PFSK-1 (cell line): ENCODE data around the gene HSPBAP1.

Experiments used
- POLR2AphosphoS5 ChIP-seq: IDR thresholded peaks from 2 replicates; pipeline ENCODE4 v1.6.1; 2012; ENCODE audit warnings: low read depth, mild to moderate bottlenecking, control low read depth, low read length, moderate library complexity
- SIN3A ChIP-seq: IDR thresholded peaks from 2 replicates; pipeline ENCODE4 v1.6.1; 2012; ENCODE audit warnings: mild to moderate bottlenecking, low read length, moderate library complexity, borderline replicate concordance; ENCODE audit not compliant: insufficient read depth
- TAF1 ChIP-seq: IDR thresholded peaks from 2 replicates; pipeline ENCODE4 v1.6.1; 2012; ENCODE audit warnings: low read length, control low read depth, borderline replicate concordance; ENCODE audit not compliant: insufficient read depth
- TF ChIP-seq, protein P1 (sequence below), 2 experiments: IDR thresholded peaks; 2 replicates each; pipeline versions ENCODE4 v1.6.1 to v1.8.0; 2011 to 2012; ENCODE audit warnings: low read depth in 2 of 2, low read length in 2 of 2, control low read depth in 1 of 2, inconsistent platforms in 1 of 2, mild to moderate bottlenecking in 1 of 2, moderate library complexity in 1 of 2; ENCODE audit not compliant: insufficient read depth in 1 of 2

- no peak for TF ChIP-seq POLR2AphosphoS5
- TF ChIP-seq, protein P1, sequence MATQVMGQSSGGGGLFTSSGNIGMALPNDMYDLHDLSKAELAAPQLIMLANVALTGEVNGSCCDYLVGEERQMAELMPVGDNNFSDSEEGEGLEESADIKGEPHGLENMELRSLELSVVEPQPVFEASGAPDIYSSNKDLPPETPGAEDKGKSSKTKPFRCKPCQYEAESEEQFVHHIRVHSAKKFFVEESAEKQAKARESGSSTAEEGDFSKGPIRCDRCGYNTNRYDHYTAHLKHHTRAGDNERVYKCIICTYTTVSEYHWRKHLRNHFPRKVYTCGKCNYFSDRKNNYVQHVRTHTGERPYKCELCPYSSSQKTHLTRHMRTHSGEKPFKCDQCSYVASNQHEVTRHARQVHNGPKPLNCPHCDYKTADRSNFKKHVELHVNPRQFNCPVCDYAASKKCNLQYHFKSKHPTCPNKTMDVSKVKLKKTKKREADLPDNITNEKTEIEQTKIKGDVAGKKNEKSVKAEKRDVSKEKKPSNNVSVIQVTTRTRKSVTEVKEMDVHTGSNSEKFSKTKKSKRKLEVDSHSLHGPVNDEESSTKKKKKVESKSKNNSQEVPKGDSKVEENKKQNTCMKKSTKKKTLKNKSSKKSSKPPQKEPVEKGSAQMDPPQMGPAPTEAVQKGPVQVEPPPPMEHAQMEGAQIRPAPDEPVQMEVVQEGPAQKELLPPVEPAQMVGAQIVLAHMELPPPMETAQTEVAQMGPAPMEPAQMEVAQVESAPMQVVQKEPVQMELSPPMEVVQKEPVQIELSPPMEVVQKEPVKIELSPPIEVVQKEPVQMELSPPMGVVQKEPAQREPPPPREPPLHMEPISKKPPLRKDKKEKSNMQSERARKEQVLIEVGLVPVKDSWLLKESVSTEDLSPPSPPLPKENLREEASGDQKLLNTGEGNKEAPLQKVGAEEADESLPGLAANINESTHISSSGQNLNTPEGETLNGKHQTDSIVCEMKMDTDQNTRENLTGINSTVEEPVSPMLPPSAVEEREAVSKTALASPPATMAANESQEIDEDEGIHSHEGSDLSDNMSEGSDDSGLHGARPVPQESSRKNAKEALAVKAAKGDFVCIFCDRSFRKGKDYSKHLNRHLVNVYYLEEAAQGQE (IDR thresholded peaks at IDR 0.05; ENCODE audit: insufficient read depth in 1 of 2, low read depth in 2 of 2, low read length in 2 of 2), result no peak
- TF ChIP-seq TAF1, result no peak
- TF ChIP-seq SIN3A, result no peak
Observed at GRCh38 chr3:122795674-122796195, 2.1 kb upstream of the HSPBAP1 start.
